ENCODE results near the gene EXOC3L1. TPM values are rescaled to one million over a fixed set of nuclear protein-coding genes. Genes with fewer than 3 reads are reported as not detected.

The EXOC3L1 gene
- total RNA-seq, 1 experiment from 2014 or later = 4.0 TPM

DNA sequence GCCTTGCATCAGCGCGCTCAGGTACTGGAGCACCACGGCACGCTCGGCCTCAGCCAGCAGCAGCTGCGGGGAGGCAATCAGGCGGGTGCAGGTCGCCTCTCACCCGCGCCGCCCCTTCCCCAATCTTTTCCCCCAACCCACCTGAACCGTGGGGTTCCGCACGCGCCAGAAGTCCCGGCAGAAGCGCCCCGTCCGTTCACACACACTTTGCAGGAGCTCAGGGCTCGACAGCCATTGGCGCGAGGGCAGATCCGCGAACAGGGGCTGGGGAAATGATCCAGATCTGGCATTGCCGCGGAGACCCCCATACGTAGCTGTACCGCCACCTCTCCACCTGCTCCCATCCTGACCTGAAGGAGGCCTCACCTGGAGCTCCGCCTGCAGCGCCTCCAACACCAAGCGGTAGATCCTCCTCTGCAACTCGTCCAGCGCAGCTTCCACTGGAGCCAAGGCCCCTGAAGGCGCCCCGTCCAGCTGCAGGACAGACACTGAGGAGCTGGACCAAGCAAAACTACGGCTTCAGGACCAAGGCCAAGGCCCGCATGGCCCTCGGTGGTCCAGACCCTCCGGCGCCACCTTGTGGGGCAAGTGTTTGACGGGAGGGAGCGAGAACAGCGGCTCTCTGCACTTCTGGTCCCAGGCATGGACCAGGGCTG, 4.8 kb downstream of the EXOC3L1 start (continued):
- TF ChIP-seq ZNF532 (CRISPR knock-in tag; IDR thresholded peaks at IDR 0.05; ENCODE audit: borderline replicate concordance) (no peak), JAZF1 (CRISPR knock-in tag; IDR thresholded peaks at IDR 0.05) (no peak), NFATC4 (CRISPR knock-in tag; IDR thresholded peaks at IDR 0.05) (no peak), ZNF232 (CRISPR knock-in tag; IDR thresholded peaks at IDR 0.05) (peak; percentile 93), SMAD4 (CRISPR knock-in tag; IDR thresholded peaks at IDR 0.05) (no peak; the same call in 1 of the 2 replicates), ZNF138 (CRISPR knock-in tag; conservative IDR thresholded peaks at IDR 0.05) (no peak), NFYB (CRISPR knock-in tag; conservative IDR thresholded peaks at IDR 0.05; ENCODE audit: low read depth) (no peak), SP1 (CRISPR knock-in tag; conservative IDR thresholded peaks at IDR 0.05) (peak; percentile 72), GRHL2 (CRISPR knock-in tag; IDR thresholded peaks at IDR 0.05; ENCODE audit: insufficient replicate concordance, severe bottlenecking) (no peak), PREB (CRISPR knock-in tag; IDR thresholded peaks at IDR 0.05; ENCODE audit: borderline replicate concordance) (0 out of 2 replicates have a peak, but pooled peaks have one; percentile 67), KAT7 (CRISPR knock-in tag; IDR thresholded peaks at IDR 0.05; ENCODE audit: borderline replicate concordance) (no peak), ZNF423 (CRISPR knock-in tag; IDR thresholded peaks at IDR 0.05) (no peak), JUN (CRISPR knock-in tag; IDR thresholded peaks at IDR 0.05) (peak; percentile 51; the same call in 1 of the 2 replicates), TEAD1 (CRISPR knock-in tag; IDR thresholded peaks at IDR 0.05) (peak; percentile 85), FOXP4 (CRISPR knock-in tag; IDR thresholded peaks at IDR 0.05) (peak; percentile 93; the same call in 1 of the 2 replicates), ZBTB21 (CRISPR knock-in tag; IDR thresholded peaks at IDR 0.05; ENCODE audit: borderline replicate concordance) (no peak), HMGA2 (CRISPR knock-in tag; IDR thresholded peaks at IDR 0.05) (no peak), GTF2I (CRISPR knock-in tag; conservative IDR thresholded peaks at IDR 0.05) (no peak), NR2C2 (CRISPR knock-in tag; IDR thresholded peaks at IDR 0.05) (peak; percentile 45; the same call in 1 of the 2 replicates), FOXK1 (CRISPR knock-in tag; IDR thresholded peaks at IDR 0.05) (peak; percentile 86; the same call in 1 of the 2 replicates), CREB1 (CRISPR knock-in tag; IDR thresholded peaks at IDR 0.05) (peak; percentile 67; the same call in 1 of the 2 replicates), ZNF317 (CRISPR knock-in tag; IDR thresholded peaks at IDR 0.05; ENCODE audit: borderline replicate concordance, low read depth) (no peak), MYBL2 (CRISPR knock-in tag; IDR thresholded peaks at IDR 0.05) (no peak), ZNF671 (CRISPR knock-in tag; IDR thresholded peaks at IDR 0.05) (no peak; the same call in 1 of the 2 replicates)
- TF ChIP-seq, protein P1, sequence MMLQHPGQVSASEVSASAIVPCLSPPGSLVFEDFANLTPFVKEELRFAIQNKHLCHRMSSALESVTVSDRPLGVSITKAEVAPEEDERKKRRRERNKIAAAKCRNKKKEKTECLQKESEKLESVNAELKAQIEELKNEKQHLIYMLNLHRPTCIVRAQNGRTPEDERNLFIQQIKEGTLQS (CRISPR knock-in tag; conservative IDR thresholded peaks at IDR 0.05) = no peak
- TF ChIP-seq, protein P2, sequence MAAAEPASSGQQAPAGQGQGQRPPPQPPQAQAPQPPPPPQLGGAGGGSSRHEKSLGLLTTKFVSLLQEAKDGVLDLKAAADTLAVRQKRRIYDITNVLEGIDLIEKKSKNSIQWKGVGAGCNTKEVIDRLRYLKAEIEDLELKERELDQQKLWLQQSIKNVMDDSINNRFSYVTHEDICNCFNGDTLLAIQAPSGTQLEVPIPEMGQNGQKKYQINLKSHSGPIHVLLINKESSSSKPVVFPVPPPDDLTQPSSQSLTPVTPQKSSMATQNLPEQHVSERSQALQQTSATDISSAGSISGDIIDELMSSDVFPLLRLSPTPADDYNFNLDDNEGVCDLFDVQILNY (CRISPR knock-in tag; IDR thresholded peaks at IDR 0.05) = peak; percentile 40; the same call in 1 of the 2 replicates
- TF ChIP-seq, protein P3, sequence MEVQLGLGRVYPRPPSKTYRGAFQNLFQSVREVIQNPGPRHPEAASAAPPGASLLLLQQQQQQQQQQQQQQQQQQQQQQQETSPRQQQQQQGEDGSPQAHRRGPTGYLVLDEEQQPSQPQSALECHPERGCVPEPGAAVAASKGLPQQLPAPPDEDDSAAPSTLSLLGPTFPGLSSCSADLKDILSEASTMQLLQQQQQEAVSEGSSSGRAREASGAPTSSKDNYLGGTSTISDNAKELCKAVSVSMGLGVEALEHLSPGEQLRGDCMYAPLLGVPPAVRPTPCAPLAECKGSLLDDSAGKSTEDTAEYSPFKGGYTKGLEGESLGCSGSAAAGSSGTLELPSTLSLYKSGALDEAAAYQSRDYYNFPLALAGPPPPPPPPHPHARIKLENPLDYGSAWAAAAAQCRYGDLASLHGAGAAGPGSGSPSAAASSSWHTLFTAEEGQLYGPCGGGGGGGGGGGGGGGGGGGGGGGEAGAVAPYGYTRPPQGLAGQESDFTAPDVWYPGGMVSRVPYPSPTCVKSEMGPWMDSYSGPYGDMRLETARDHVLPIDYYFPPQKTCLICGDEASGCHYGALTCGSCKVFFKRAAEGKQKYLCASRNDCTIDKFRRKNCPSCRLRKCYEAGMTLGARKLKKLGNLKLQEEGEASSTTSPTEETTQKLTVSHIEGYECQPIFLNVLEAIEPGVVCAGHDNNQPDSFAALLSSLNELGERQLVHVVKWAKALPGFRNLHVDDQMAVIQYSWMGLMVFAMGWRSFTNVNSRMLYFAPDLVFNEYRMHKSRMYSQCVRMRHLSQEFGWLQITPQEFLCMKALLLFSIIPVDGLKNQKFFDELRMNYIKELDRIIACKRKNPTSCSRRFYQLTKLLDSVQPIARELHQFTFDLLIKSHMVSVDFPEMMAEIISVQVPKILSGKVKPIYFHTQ (CRISPR knock-in tag; IDR thresholded peaks at IDR 0.05) = no peak
- TF ChIP-seq, protein P4, sequence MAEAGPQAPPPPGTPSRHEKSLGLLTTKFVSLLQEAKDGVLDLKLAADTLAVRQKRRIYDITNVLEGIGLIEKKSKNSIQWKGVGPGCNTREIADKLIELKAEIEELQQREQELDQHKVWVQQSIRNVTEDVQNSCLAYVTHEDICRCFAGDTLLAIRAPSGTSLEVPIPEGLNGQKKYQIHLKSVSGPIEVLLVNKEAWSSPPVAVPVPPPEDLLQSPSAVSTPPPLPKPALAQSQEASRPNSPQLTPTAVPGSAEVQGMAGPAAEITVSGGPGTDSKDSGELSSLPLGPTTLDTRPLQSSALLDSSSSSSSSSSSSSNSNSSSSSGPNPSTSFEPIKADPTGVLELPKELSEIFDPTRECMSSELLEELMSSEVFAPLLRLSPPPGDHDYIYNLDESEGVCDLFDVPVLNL (CRISPR knock-in tag; IDR thresholded peaks at IDR 0.05; ENCODE audit: borderline replicate concordance, low read depth) = no peak
